ENCODE results near the gene CAVIN3. TPM values are rescaled to one million over a fixed set of nuclear protein-coding genes. Genes with fewer than 3 reads are reported as not detected.

The CAVIN3 gene
- total and polyA plus RNA-seq, 9 of the 15 experiments (the other 6 are each of a cell fraction or from before 2014, with no cell fraction given) = 0.13 TPM; not detected in 8

GRCh38 chr11:6303661-6304060 lies 16.6 kb downstream of the CAVIN3 start:
- TF ChIP-seq, protein P1, sequence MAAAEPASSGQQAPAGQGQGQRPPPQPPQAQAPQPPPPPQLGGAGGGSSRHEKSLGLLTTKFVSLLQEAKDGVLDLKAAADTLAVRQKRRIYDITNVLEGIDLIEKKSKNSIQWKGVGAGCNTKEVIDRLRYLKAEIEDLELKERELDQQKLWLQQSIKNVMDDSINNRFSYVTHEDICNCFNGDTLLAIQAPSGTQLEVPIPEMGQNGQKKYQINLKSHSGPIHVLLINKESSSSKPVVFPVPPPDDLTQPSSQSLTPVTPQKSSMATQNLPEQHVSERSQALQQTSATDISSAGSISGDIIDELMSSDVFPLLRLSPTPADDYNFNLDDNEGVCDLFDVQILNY (CRISPR knock-in tag; IDR thresholded peaks at IDR 0.05) = no peak
- TF ChIP-seq ATF1 (CRISPR knock-in tag; IDR thresholded peaks at IDR 0.05) (no peak), ATF1 (tag; IDR thresholded peaks at IDR 0.05) (no peak), GATAD2B (IDR thresholded peaks at IDR 0.05; ENCODE audit: borderline replicate concordance) (no peak), JUND (IDR thresholded peaks at IDR 0.05; ENCODE audit: borderline replicate concordance, low read depth, low read length) (no peak), JUND (tag; IDR thresholded peaks at IDR 0.05; ENCODE audit: borderline replicate concordance, low read depth, low read length) (no peak), GTF2E2 (tag; IDR thresholded peaks at IDR 0.05) (no peak), RBM34 (IDR thresholded peaks at IDR 0.05; ENCODE audit: borderline replicate concordance, insufficient read depth, low read length) (no peak), PRMT5 (CRISPR knock-in tag; IDR thresholded peaks at IDR 0.05) (no peak), POLR2G (IDR thresholded peaks at IDR 0.05; ENCODE audit: low read depth, low read length) (no peak), LCOR (CRISPR knock-in tag; IDR thresholded peaks at IDR 0.05) (no peak)
- BruUV-seq (replicated peaks) = no TSS peak
- in situ Hi-C loops (cut with MboI) (no loop called here), intact Hi-C loops (cut with micrococcal nuclease) (no loop called here)
- no peak for ATAC-seq
- no peak overlapping the region for H3K4me3 ChIP-seq
- H3K9ac ChIP-seq (ENCODE audit: insufficient read depth in 1 of 2, low read depth in 2 of 2, low read length in 2 of 2) = no peak overlapping the region
- no peaks in the 10 kb centered on the region for H4K20me1 ChIP-seq (replicated peaks; ENCODE audit: control insufficient read depth, insufficient read depth, low read length)
- H3K79me2 ChIP-seq (ENCODE audit: control insufficient read depth, insufficient read depth, low read length) = no peaks in the 10 kb centered on the region
- H2AFZ ChIP-seq (ENCODE audit: low read depth, low read length) = no peak overlapping the region
- FAIRE-seq = no peak
- POLR2A ChIA-PET = interaction anchor here (1.1 kb wide), 1 partner anchor 9 kb away, joined by 3 read pairs; no protein-coding TSS in a partner anchor
- no peak overlapping the region for H3K27ac ChIP-seq (ENCODE audit: extremely low read depth, low read depth, low read length)
- H3K4me2 ChIP-seq (ENCODE audit: insufficient read depth, low read length) = no peak overlapping the region
- no peaks in the 10 kb centered on the region for H3K9me3 ChIP-seq (replicated peaks; ENCODE audit: control insufficient read depth, insufficient read depth, low read depth, low read length)
- CTCF ChIA-PET (ENCODE audit: low intra/inter-chr PET ratio) = no interaction called here
- no peaks in the 10 kb centered on the region for H3K36me3 ChIP-seq (ENCODE audit: control insufficient read depth, insufficient read depth, low read length)
- DNase-seq (ENCODE audit: extremely low read depth in 1 of 4, low spot score in 3 of 4) = no peak
- 0% methylated on average over 6 of the region's 6 CpGs for WGBS (ENCODE audit: insufficient coverage, low coverage, missing lambda C conversion rate)
- no peaks in the 10 kb centered on the region for H3K9me1 ChIP-seq (ENCODE audit: control insufficient read depth, insufficient read depth, low read length)
- peaks cover 19 to 31% of the 10 kb centered on the region in 2 experiments for H3K27me3 ChIP-seq (ENCODE audit: control insufficient read depth in 2 of 2, insufficient read depth in 2 of 2, low read length in 2 of 2)
- H3K4me1 ChIP-seq (replicated peaks in 1 of 2; ENCODE audit: control insufficient read depth in 2 of 2, insufficient read depth in 2 of 2, low read length in 2 of 2) = no peaks in the 10 kb centered on the region

All from K562 (cell line).